NB4 (cell line): ENCODE measurements around the gene TTC13.

Experiments used
- DNase-seq: peaks from one replicate; pipeline ENCODE4 v3.0.0; 2010; ENCODE audit warnings: low read depth
- H3K4me3 ChIP-seq: one replicate; pipeline ENCODE4 v1.5.1; 2011; ENCODE audit warnings: mild to moderate bottlenecking, low read depth, low read length, moderate library complexity
- MYC ChIP-seq: IDR thresholded peaks from 2 replicates; pipeline ENCODE4 v1.6.1; 2011; ENCODE audit warnings: low read depth, low read length
- POLR2A ChIP-seq: IDR thresholded peaks from 2 replicates; pipeline ENCODE4 v1.6.1; 2011; ENCODE audit warnings: mild to moderate bottlenecking; ENCODE audit not compliant: insufficient read length; ENCODE audit errors: extremely low read depth
- TF ChIP-seq, protein P1 (sequence below): IDR thresholded peaks from 2 replicates; pipeline ENCODE4 v1.6.1; 2011; ENCODE audit warnings: low read depth, low read length
- TF ChIP-seq, protein P2 (sequence below): IDR thresholded peaks from one replicate; pipeline ENCODE4 v1.5.1; 2012; ENCODE audit warnings: low read depth, low read length

TTC13 gene

DNA sequence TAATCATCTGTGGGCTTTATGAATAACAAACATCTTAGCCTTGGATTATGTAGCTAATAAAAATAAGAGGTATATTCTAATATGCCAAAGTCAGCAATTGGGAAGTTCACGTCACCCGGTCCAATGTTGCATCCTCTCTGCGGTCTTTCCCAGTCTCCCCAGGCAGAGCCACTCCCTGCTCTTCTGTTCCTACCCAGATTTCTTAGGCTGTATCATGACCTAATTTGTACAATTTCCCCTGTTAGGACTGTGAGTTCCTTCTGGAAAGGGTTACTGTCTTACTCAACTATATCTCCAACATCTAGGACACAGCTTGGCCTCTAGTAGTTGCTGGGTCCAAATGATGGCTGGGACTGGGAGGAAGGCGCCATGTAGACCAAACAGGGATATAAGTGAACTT is 80.5 kb downstream of the TTC13 start:
- no peak for DNase-seq
- H3K4me3 ChIP-seq = no peak overlapping the region
- TF ChIP-seq, protein P1, sequence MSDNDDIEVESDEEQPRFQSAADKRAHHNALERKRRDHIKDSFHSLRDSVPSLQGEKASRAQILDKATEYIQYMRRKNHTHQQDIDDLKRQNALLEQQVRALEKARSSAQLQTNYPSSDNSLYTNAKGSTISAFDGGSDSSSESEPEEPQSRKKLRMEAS = no peak
- TF ChIP-seq, protein P2, sequence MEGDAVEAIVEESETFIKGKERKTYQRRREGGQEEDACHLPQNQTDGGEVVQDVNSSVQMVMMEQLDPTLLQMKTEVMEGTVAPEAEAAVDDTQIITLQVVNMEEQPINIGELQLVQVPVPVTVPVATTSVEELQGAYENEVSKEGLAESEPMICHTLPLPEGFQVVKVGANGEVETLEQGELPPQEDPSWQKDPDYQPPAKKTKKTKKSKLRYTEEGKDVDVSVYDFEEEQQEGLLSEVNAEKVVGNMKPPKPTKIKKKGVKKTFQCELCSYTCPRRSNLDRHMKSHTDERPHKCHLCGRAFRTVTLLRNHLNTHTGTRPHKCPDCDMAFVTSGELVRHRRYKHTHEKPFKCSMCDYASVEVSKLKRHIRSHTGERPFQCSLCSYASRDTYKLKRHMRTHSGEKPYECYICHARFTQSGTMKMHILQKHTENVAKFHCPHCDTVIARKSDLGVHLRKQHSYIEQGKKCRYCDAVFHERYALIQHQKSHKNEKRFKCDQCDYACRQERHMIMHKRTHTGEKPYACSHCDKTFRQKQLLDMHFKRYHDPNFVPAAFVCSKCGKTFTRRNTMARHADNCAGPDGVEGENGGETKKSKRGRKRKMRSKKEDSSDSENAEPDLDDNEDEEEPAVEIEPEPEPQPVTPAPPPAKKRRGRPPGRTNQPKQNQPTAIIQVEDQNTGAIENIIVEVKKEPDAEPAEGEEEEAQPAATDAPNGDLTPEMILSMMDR = no peak
- TF ChIP-seq POLR2A (no peak), MYC (no peak)

DNA sequence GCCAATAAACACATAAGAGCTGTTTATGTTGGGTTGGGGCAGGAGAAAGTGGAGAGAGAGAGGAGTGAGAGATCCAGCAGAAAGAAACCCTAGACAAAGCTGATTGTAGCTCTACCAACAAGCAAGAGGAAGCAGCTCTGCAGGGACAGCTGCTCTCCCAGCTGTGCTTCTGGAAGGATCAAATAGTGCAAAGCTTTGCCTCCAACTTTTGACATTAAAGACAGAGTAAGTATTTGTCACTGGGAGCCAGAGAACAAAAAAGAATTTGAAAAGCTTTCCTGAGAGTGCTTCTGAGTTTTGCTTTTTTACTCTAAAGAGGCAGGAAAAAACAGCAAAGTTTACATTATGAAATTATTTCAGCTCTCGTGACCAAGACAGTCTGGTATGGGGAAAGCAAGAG is 81.9 kb downstream of the TTC13 start:
- TF ChIP-seq POLR2A = no peak
- TF ChIP-seq, protein P1 = no peak
- no peak for TF ChIP-seq MYC
- TF ChIP-seq, protein P2 = no peak
- no peak for DNase-seq
- H3K4me3 ChIP-seq = no peak overlapping the region

DNA sequence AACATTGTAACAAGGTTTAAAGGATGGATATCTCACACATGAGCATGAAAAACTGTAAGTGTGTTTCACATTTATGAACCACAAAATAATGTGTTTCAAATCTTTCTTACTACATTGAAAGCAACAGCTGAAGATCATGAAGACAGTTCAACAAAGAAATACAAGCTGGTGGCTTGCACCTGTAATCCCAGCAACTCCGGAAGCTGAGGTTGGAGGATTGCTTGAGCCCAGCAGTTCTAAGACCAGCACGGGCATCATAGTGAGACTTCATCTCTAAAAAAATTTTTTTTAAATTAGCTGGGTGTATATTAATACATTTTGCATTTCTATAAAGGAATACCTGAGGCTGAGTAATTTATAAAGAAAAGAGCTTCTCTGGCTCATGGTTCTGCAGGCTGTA is 83.2 kb downstream of the TTC13 start:
- H3K4me3 ChIP-seq = no peak overlapping the region
- no peak for DNase-seq
- TF ChIP-seq, protein P2 = no peak
- TF ChIP-seq MYC = no peak
- TF ChIP-seq, protein P1 = no peak
- TF ChIP-seq POLR2A = no peak

DNA sequence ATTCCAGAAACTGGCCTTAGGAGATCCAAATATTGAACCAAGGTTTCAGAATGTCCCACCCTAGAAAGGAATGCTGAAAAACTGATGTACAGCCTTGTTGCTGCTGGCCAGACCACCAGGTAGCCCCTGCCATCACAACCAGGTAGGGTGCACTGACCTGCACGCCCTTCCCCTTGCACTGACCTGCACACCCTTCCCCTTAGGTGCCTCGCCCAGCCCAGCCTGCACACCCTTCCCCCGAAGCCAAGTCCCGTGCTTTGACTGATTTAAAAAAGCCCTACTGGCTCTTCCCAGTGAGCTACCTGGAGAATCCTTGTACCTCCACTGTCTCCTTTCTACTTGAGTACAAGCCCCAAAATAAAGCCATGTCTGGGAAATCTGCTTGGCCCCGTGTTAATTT is 84.0 kb downstream of the TTC13 start:
- TF ChIP-seq, protein P2 = no peak
- TF ChIP-seq POLR2A (no peak), MYC (no peak)
- TF ChIP-seq, protein P1 = no peak
- no peak overlapping the region for H3K4me3 ChIP-seq
- no peak for DNase-seq

DNA sequence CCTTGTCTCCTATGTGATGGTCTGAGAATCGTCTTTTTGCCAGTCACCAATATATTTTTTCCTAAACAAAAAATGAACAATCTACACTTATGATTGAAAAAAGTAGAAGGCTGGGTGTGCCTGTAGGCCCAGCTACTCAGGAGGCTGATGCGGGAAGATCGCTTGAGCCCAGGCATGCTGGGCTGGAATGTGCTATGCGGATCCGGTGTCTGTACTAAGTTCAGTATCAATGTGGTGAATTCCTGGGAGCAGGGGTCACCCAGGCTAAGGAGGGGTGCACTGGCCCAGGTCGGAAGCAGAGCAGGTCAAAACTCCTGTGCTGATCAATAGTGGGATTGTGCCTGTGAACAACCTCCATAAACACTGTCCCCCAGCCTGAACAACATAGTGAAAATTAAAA is 84.6 kb downstream of the TTC13 start:
- DNase-seq = no peak
- TF ChIP-seq, protein P1 = no peak
- no peak for TF ChIP-seq POLR2A
- TF ChIP-seq, protein P2 = no peak
- no peak for TF ChIP-seq MYC
- no peak overlapping the region for H3K4me3 ChIP-seq

DNA sequence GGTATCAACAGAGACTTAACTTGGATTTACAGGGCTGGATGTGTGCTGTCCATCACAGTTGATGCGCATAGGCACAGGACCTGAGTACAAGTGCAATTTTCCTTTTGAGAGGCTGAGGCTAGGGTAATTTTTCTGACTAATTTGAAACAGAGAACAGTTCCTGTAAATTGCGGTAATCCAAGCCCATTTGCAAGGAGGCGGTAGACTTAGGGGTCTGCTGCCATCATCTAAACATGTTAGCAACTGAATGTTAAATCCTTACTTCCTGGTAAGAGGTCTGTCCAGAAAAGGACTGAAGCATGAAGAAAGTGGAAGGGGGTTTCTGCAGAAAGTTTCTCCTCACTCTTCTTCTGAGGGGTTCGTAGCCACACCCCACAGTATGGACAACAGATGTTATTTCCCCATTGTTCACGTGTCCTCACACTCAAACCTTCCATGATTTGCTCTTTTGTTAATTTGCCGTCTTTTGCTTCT is 86.6 kb downstream of the TTC13 start:
- no peak overlapping the region for H3K4me3 ChIP-seq
- TF ChIP-seq POLR2A (no peak), MYC (no peak)
- TF ChIP-seq, protein P2 = no peak
- TF ChIP-seq, protein P1 = no peak
- no peak for DNase-seq
